Jurkat, Clone E6-1 (cell line): ENCODE results near the gene C11orf54. TPM values are rescaled to one million over a fixed set of nuclear protein-coding genes. Genes with fewer than 3 reads are reported as not detected.

Experiments
- DNase-seq: peaks from one replicate; pipeline ENCODE4 v3.0.0-alpha.2; 2011; ENCODE audit warnings: low read depth, low spot score
- H3K4me3 ChIP-seq: 2 replicates; pipeline ENCODE4 v1.5.1; 2011; ENCODE audit warnings: mild to moderate bottlenecking, low read length, control low read depth, moderate library complexity
- polyA plus RNA-seq: library from polyadenylated mRNA; unstranded; fragments of >200 nt; gene quantifications from one replicate; pipeline ENCODE4 v1.2.1, GENCODE V29; 2012; ENCODE audit warnings: missing spikeins; ENCODE audit not compliant: insufficient read length, insufficient read depth

Gene C11orf54
- polyA plus RNA-seq = 20.9 TPM

DNA sequence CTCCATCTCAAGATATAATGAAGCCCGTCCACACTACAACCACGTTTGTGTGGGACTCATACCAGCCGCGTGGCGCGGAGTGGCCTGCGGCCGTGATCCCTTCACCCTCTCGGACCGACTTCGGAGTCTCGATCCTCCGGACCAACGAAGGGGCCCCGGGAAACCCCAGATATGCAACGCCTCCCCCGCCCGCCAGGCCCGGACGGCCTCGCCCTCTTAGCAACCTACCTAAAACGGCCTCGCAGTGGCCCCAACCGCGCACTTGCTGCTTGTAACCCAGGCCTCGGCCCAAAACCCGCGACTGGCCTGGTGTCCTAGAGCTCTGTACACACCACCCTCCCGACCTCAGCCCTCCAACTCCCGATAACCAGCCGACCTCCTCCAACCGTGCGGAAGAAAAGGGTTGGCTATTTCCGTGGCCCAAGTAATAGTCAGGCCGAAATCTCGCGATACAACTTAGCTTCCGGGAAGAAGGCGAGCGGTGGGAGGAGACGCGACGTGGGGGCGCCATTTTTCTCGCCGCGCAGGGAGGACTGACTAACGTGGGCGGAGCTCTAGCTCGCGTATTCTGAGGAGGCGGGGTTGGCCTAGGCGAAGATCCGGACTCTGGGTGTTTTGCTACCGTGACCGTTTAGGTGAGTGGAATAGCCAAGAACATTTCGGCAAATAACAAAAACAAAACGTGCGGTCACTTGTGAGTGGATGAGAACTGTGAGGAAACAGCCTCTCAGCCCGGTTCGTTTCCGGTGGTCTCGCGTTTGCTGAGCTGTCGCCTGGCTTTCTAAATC lies at the start of gene C11orf54, which contains the start of gene TAF1D:
C11orf54 (plus strand) TSS at position 579 of the 788 bp plus-strand sequence. CDS start 5,722 bp downstream, outside the sequence.
TAF1D (minus strand) TSS at position 402 of the 788 bp plus-strand sequence. CDS start 2,191 bp downstream, outside the sequence.
- DNase-seq = peak; percentile 97
- peak within 1 kb of the TSS; percentile 96 for H3K4me3 ChIP-seq

- no peak for DNase-seq
- no peak overlapping the region for H3K4me3 ChIP-seq
Observed at GRCh38 chr11:93694109-93694508, 47.4 kb upstream of the C11orf54 start.

GRCh38 chr11:93694557-93694956 lies 46.9 kb upstream of the C11orf54 start:
- DNase-seq = no peak

DNA sequence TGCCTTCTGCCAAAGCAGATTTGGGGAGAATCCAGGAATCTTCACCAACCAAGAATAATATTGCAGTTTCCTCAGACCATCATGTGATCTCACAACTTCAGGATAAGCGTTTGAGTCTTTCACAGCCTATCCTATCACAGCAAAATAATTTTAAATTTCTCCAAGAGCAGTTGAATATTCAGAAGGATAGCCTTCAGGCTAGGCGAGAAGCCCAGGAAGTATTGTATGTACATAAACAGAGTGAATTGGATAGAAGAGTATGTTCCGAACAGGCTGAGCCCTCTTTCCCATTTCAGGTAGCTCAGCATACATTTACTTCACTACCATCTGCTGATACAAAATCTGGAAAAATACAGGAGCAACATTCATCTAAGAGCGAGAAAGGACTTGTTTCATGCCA lies 43.9 kb upstream of the C11orf54 start:
- no peak overlapping the region for H3K4me3 ChIP-seq
- DNase-seq = no peak

More at GRCh38 chr11:93694557-93694956, 46.9 kb upstream of the C11orf54 start:
- H3K4me3 ChIP-seq = no peak overlapping the region

GRCh38 chr11:93700830-93701229 lies 40.6 kb upstream of the C11orf54 start:
- no peak overlapping the region for H3K4me3 ChIP-seq
- no peak for DNase-seq

GRCh38 chr11:93704237-93704636 lies 37.2 kb upstream of the C11orf54 start:
- DNase-seq = no peak

DNA sequence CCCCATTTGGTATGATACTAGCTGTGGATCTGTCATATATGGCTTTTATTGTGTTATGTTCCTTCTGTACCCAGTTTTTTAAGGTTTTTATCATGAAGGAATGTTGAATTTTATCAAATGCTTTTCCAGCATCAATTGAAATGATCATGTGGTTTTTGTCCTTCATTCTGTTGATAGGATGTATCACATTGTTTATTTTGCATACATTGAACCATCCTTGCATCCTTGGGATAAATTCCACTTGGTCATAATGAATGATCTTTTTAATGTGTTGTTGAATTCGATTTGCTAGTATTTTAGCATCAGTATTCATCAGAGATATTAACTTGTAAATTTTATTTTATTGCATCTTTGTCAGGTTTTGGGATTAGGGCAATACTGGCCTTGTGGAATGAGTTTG lies 31.2 kb upstream of the C11orf54 start:
- no peak for DNase-seq

More at GRCh38 chr11:93704237-93704636, 37.2 kb upstream of the C11orf54 start:
- H3K4me3 ChIP-seq = no peak overlapping the region

GRCh38 chr11:93712678-93713077 lies 28.8 kb upstream of the C11orf54 start:
- H3K4me3 ChIP-seq = no peak overlapping the region
- DNase-seq = no peak

More for the DNA sequence above, 31.2 kb upstream of the C11orf54 start:
- no peak overlapping the region for H3K4me3 ChIP-seq

DNA sequence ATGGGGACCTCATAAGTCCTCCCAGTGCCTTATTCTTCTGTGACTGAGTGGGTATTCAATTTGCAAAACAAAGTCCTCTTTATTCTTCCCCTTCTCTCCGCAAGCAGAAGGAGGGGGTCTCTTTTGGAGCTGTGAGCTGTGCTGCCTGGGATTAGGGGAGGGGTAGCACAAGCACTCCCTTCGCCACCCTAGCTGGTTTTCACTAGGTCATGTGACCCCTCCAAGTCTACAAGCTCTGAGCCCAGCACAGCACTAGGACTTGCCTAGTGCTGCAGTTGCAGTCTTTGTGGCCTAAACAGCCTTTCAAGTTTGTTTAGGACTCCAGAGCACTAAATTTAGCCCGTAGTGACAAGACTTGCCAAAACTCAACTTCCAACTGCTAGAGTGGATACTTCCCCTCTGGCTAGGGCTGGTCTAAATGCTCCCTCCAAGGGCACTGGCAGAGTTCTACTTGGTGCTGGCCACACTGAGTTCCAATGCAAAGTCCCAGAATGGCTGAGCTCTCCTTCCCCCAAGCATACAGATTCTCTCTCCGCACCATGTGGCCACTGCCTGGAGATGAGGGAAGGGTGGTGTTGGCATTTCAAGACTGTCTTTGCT lies 25.6 kb upstream of the C11orf54 start:
- no peak overlapping the region for H3K4me3 ChIP-seq
- DNase-seq = no peak

GRCh38 chr11:93717501-93717900 lies 24.0 kb upstream of the C11orf54 start:
- no peak overlapping the region for H3K4me3 ChIP-seq
- no peak for DNase-seq

- no peak overlapping the region for H3K4me3 ChIP-seq
- DNase-seq = peak; percentile 63
Observed at GRCh38 chr11:93718057-93718563, 23.4 kb upstream of the C11orf54 start.

GRCh38 chr11:93719310-93719709 lies 22.2 kb upstream of the C11orf54 start:
- H3K4me3 ChIP-seq = no peak overlapping the region
- DNase-seq = no peak

- DNase-seq = no peak
Observed at GRCh38 chr11:93720522-93720921, 20.9 kb upstream of the C11orf54 start.

DNA sequence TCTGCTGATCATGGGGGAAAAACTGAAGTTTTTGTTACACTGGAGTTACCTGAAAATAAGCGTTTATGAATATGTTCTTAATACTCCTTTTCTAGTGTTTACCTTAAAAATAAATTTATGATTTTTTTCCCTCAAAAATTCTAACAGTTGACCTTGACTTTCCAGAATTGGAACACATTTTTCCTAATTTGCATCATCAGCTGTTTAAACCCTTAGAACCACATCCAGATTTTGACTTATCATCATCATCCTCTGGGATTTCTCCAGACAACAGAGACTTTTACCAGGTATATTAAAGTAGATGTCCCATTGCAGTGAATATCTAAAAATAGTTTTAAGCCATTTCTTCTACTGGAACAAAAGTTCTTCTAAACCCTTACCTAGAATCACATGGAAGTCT lies 17.4 kb upstream of the C11orf54 start:
- no peak overlapping the region for H3K4me3 ChIP-seq
- DNase-seq = no peak

More at GRCh38 chr11:93720522-93720921, 20.9 kb upstream of the C11orf54 start:
- no peak overlapping the region for H3K4me3 ChIP-seq

GRCh38 chr11:93727985-93728791 lies 13.3 kb upstream of the C11orf54 start:
- DNase-seq = no peak
- H3K4me3 ChIP-seq = no peak overlapping the region

DNA sequence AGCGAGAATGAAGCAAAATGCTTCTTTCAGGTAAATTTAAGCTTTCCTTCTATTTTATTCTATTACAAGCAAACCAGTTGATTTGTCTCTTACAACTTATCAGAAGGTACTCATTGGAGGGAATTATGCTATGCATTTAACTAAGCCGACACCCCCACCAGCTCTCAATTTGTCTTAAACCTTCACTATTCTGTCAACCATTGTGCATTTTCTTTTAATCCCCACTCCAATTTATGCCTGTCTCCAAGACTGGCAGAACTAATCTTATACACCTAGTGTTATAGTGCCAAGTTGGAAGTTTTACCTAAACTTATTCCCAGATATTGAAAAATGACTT lies 12.7 kb upstream of the C11orf54 start:
- H3K4me3 ChIP-seq = no peak overlapping the region
- no peak for DNase-seq

GRCh38 chr11:93729129-93729616 lies 12.3 kb upstream of the C11orf54 start:
- no peak overlapping the region for H3K4me3 ChIP-seq
- no peak for DNase-seq

DNA sequence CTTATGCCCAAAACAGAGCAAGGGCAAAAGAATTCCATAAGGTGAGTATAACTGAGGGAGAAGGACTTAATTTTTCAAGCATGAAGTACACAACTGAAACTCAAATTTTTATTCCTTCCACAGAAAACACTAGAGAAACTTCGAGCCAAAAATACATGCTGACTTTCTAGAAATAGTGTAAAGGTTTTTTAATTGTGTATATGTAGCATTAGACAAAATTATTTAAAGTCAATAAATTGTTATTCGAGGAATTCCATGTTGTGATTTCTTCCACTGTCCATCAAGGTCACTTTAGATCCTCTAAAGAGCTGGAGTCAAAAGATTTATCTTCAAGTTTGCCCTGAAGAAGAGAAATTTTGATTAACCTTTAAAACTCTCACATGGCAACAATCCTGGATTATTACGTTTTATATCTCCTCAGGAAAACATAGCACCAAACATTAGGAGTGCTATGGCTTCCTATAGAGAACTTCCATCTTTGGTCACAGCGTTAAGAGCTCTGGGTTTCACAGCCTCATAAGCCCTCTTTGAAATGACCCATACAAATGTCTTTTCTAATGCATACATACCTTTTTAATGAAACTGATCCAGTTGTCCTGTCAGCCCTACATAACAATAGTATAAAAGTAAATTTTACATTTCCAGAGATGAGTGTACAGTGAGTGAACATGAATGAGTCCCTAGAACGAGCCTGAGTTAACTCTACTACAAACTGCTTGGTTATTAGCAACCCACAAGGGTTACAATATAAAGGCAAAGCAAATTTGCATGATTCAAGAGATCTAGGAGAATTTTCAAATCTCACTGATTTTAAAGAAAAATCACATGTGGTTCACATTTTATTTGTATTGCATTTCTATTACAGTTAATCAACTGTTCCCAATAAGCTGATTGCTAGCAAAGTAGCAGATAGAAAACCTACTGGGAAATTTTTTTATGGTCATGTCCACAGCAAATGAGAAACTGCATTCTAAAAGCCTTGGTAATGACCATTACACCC lies 11.1 kb upstream of the C11orf54 start:
- H3K4me3 ChIP-seq = no peak overlapping the region
- DNase-seq = no peak
